K562 (cell line): ENCODE data around the gene ADGRA3.

ENCODE experiments used
- CBX3 ChIP-seq, 2 experiments: IDR thresholded peaks; 1 replicate in 1 of 2; 2 replicates in 1 of 2; pipeline ENCODE4 v1.6.1; 2012; ENCODE audit warnings: inconsistent platforms in 2 of 2, low read length in 2 of 2, borderline replicate concordance in 1 of 2, control low read depth in 1 of 2
- JUND ChIP-seq, 2 experiments: IDR thresholded peaks; 2 replicates in 1 of 2; 3 replicates in 1 of 2; pipeline ENCODE4 v1.6.1; 2011; ENCODE audit warnings: borderline replicate concordance in 2 of 2, low read depth in 2 of 2, low read length in 2 of 2, improper control_type of control experiment in 1 of 2, missing biosample characterization in 1 of 2, missing genetic modification characterization in 1 of 2, missing genetic modification reagents in 1 of 2
- TCF7 ChIP-seq: sonication (generic); IDR thresholded peaks from 2 replicates; pipeline ENCODE4 v1.6.1; 2016; ENCODE audit warnings: antibody characterized with exemption, borderline replicate concordance

- TF ChIP-seq TCF7 (no peak), JUND (IDR thresholded peaks at IDR 0.05; ENCODE audit: borderline replicate concordance, low read depth, low read length) (no peak), JUND (tag; IDR thresholded peaks at IDR 0.05; ENCODE audit: borderline replicate concordance, low read depth, low read length) (no peak), CBX3 (IDR thresholded peaks at IDR 0.05; ENCODE audit: borderline replicate concordance in 1 of 2, low read length in 2 of 2) (no peak)
Measured at GRCh38 chr4:22552812-22553211, 36.9 kb upstream of the ADGRA3 start.
